HepG2 (cell line): ENCODE measurements around the gene NKD1. TPM values are rescaled to one million over a fixed set of nuclear protein-coding genes. Genes with fewer than 3 reads are reported as not detected.

Experiments used
- ARID3A ChIP-seq: IDR thresholded peaks from 2 replicates; pipeline ENCODE4 v1.6.1; 2012; ENCODE audit warnings: low read depth, low read length, improper control_type of control experiment
- ASH2L ChIP-seq: fragments of 300-600, 200-600 bp; sonication (generic); IDR thresholded peaks from 2 replicates; pipeline ENCODE4 v1.7.0; 2017; ENCODE audit warnings: low read depth, mild to moderate bottlenecking, moderate library complexity, mixed read lengths, low read length; ENCODE audit not compliant: insufficient read length
- CENPBD1 ChIP-seq: sonication (generic); formaldehyde crosslinking; IDR thresholded peaks from 2 replicates; pipeline ENCODE4 v1.8.0; 2022; ENCODE audit warnings: missing genetic modification reagents, low read depth, mild to moderate bottlenecking, borderline replicate concordance
- CREB1 ChIP-seq, 2 experiments: fragments of 450-650 bp in 1 of 2; IDR thresholded peaks; 2 replicates each; pipeline ENCODE4 v1.6.1; 2016 to 2017; ENCODE audit warnings: control low read depth in 1 of 2, mild to moderate bottlenecking in 1 of 2, missing compliant biosample characterization in 1 of 2, missing genetic modification characterization in 1 of 2
- GATAD2A ChIP-seq: IDR thresholded peaks from 2 replicates; pipeline ENCODE4 v1.6.1; 2016
- HMG20B ChIP-seq: conservative IDR thresholded peaks from 2 replicates; pipeline ENCODE4 v1.6.1; 2016; ENCODE audit warnings: missing genetic modification reagents, missing compliant biosample characterization
- NR0B2 ChIP-seq: sonication (generic); formaldehyde crosslinking; IDR thresholded peaks from 2 replicates; pipeline ENCODE4 v1.4.0; 2020; ENCODE audit warnings: mild to moderate bottlenecking, missing genetic modification reagents
- PLSCR1 ChIP-seq: sonication (generic); formaldehyde crosslinking; IDR thresholded peaks from 2 replicates; pipeline ENCODE4 v1.5.0; 2020; ENCODE audit warnings: missing genetic modification reagents, mild to moderate bottlenecking, borderline replicate concordance
- SRY ChIP-seq: sonication (generic); formaldehyde crosslinking; IDR thresholded peaks from 2 replicates; pipeline ENCODE4 v1.8.0; 2022; ENCODE audit warnings: mild to moderate bottlenecking, missing genetic modification reagents
- ZFP36 ChIP-seq: fragments of 150-350 bp; IDR thresholded peaks from 2 replicates; pipeline ENCODE4 v1.6.1; 2018; ENCODE audit warnings: borderline replicate concordance, low read length, low read depth; ENCODE audit not compliant: partially characterized antibody
- ZHX1 ChIP-seq: sonication (generic); formaldehyde crosslinking; IDR thresholded peaks from 2 replicates; pipeline ENCODE4 v1.8.1; 2022; ENCODE audit warnings: low read depth, mild to moderate bottlenecking, missing genetic modification reagents
- ZKSCAN8 ChIP-seq: IDR thresholded peaks from 2 replicates; pipeline ENCODE4 v1.6.1; 2016; ENCODE audit warnings: borderline replicate concordance, missing genetic modification reagents, missing compliant biosample characterization
- ZNF224 ChIP-seq: sonication (generic); formaldehyde crosslinking; IDR thresholded peaks from 2 replicates; pipeline ENCODE4 v1.5.0; 2020; ENCODE audit warnings: mild to moderate bottlenecking, missing genetic modification reagents
- ZNF841 ChIP-seq: sonication (generic); formaldehyde crosslinking; IDR thresholded peaks from 2 replicates; pipeline ENCODE4 v1.8.1; 2023; ENCODE audit warnings: missing genetic modification reagents, borderline replicate concordance
- polyA plus RNA-seq, 8 experiments: library from polyadenylated mRNA; depleted of rRNA in 3 of 8; stranded (reverse) in 7 of 8; unstranded in 1 of 8; fragments of >200 nt; fragmentation: Illumina TruSeq in 4 of 8; extraction: Trizol in 4 of 8; gene quantifications; 2 replicates each; pipeline versions ENCODE4 v1.2.1 to v1.2.3, GENCODE V29; 2011 to 2016; ENCODE audit warnings: low read depth in 4 of 8, missing spikeins in 1 of 8, mixed read lengths in 1 of 8; ENCODE audit not compliant: insufficient read depth in 1 of 8
- total RNA-seq, 5 experiments: library from RNA; depleted of rRNA; stranded (reverse); fragments of >200 nt; fragmentation: Illumina TruSeq; extraction: Trizol; gene quantifications; 2 replicates each; pipeline ENCODE4 v1.2.3, GENCODE V29; 2016; ENCODE audit warnings: low read depth in 1 of 5
- TF ChIP-seq, protein P1 (sequence below): sonication (generic); formaldehyde crosslinking; IDR thresholded peaks from 2 replicates; pipeline ENCODE4 v1.5.0; 2020; ENCODE audit warnings: missing genetic modification reagents
- TF ChIP-seq, protein P2 (sequence below): fragments of 450-650 bp; IDR thresholded peaks from 2 replicates; pipeline ENCODE4 v1.6.1; 2017; ENCODE audit warnings: mild to moderate bottlenecking
- TF ChIP-seq, protein P3 (sequence below): sonication (generic); formaldehyde crosslinking; IDR thresholded peaks from 2 replicates; pipeline ENCODE4 v1.4.0; 2020; ENCODE audit warnings: missing genetic modification reagents

NKD1 gene
- total and polyA plus RNA-seq, 2 of the 13 experiments (the other 11 are each of a cell fraction or from before 2014, with no cell fraction given), result 70.4 to 121 TPM

DNA sequence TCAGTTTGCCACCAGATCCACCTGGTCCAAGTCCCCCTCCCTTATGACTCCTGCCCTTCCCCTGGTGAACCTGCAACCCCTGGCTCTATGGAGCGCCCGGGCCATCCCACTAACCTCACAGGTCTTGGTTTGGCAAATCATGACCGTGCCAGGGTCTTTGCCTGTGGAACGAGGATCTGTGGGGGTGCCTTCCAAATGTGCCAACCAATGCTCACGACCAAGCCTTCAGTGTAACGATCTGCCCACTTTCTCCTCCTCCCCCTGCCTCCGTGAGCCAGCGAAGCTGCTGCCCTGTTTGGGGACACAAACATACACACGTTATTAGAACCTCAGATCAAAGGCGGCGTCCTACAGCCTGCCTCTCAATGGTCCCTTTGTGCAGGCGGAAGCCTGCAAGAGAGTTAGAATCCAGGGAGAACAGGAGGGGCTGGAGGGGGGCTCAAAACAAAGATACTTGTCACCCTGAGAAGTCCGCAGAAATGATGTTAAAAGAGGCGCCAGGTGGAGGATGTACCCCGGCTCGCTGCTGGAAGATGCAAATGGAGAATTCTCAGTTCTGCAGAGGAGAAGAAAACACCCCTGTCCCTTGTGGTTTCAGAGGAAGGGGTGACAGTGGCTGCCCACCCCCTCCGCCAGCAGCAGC is 9.0 kb upstream of the NKD1 start (continued):
- TF ChIP-seq, protein P1, sequence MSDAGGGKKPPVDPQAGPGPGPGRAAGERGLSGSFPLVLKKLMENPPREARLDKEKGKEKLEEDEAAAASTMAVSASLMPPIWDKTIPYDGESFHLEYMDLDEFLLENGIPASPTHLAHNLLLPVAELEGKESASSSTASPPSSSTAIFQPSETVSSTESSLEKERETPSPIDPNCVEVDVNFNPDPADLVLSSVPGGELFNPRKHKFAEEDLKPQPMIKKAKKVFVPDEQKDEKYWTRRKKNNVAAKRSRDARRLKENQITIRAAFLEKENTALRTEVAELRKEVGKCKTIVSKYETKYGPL, result no peak
- peak; percentile 89 for TF ChIP-seq ASH2L
- TF ChIP-seq NR0B2, result no peak
- TF ChIP-seq ARID3A, result peak; percentile 27; the same call in 1 of the 2 replicates
- no peak for TF ChIP-seq CENPBD1
- TF ChIP-seq SRY, result no peak
- TF ChIP-seq ZFP36, result no peak
- TF ChIP-seq, protein P2, sequence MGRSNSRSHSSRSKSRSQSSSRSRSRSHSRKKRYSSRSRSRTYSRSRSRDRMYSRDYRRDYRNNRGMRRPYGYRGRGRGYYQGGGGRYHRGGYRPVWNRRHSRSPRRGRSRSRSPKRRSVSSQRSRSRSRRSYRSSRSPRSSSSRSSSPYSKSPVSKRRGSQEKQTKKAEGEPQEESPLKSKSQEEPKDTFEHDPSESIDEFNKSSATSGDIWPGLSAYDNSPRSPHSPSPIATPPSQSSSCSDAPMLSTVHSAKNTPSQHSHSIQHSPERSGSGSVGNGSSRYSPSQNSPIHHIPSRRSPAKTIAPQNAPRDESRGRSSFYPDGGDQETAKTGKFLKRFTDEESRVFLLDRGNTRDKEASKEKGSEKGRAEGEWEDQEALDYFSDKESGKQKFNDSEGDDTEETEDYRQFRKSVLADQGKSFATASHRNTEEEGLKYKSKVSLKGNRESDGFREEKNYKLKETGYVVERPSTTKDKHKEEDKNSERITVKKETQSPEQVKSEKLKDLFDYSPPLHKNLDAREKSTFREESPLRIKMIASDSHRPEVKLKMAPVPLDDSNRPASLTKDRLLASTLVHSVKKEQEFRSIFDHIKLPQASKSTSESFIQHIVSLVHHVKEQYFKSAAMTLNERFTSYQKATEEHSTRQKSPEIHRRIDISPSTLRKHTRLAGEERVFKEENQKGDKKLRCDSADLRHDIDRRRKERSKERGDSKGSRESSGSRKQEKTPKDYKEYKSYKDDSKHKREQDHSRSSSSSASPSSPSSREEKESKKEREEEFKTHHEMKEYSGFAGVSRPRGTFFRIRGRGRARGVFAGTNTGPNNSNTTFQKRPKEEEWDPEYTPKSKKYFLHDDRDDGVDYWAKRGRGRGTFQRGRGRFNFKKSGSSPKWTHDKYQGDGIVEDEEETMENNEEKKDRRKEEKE, result no peak
- TF ChIP-seq, protein P3, sequence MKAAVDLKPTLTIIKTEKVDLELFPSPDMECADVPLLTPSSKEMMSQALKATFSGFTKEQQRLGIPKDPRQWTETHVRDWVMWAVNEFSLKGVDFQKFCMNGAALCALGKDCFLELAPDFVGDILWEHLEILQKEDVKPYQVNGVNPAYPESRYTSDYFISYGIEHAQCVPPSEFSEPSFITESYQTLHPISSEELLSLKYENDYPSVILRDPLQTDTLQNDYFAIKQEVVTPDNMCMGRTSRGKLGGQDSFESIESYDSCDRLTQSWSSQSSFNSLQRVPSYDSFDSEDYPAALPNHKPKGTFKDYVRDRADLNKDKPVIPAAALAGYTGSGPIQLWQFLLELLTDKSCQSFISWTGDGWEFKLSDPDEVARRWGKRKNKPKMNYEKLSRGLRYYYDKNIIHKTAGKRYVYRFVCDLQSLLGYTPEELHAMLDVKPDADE (CRISPR knock-in tag), result no peak
- TF ChIP-seq CREB1 (IDR thresholded peaks at IDR 0.05), result no peak
- TF ChIP-seq CREB1 (CRISPR knock-in tag; IDR thresholded peaks at IDR 0.05), result peak; percentile 80
- no peak for TF ChIP-seq ZNF841
- no peak for TF ChIP-seq ZNF224 (CRISPR knock-in tag)
- peak; percentile 78 for TF ChIP-seq HMG20B (CRISPR knock-in tag)
- TF ChIP-seq ZKSCAN8 (CRISPR knock-in tag), result peak; percentile 87; the same call in 1 of the 2 replicates
- TF ChIP-seq ZHX1 (CRISPR knock-in tag), result peak; percentile 83; the same call in 1 of the 2 replicates
- peak; percentile 97 for TF ChIP-seq GATAD2A (CRISPR knock-in tag)
- TF ChIP-seq PLSCR1 (CRISPR knock-in tag), result no peak
